22Rv1 (cell line): ENCODE measurements around the gene RNF217.

Experiments
- CTCF ChIP-seq: fragments of 450-650 bp; IDR thresholded peaks from 2 replicates; pipeline ENCODE4 v1.5.1; 2017; ENCODE audit warnings: mild to moderate bottlenecking
- ZFX ChIP-seq: fragments of 450-650 bp; IDR thresholded peaks from 2 replicates; pipeline ENCODE4 v1.6.1; 2017; ENCODE audit warnings: antibody characterized with exemption, borderline replicate concordance

- no peak for TF ChIP-seq CTCF
- TF ChIP-seq ZFX: no peak
Measured at GRCh38 chr6:124941259-124941658, 21.0 kb upstream of the RNF217 start.
